CD4-positive, alpha-beta T cell treated with Interleukin-6 at 100 ng/mL for 8 hours (primary cell): Measurements from ENCODE around the gene ZACN.

Source experiments
- DNase-seq: peaks from one replicate; pipeline ENCODE4 v3.0.0-alpha.2; 2020; ENCODE audit warnings: mixed read lengths, low spot score

Gene ZACN

GRCh38 chr17:76131692-76132573 lies 53.0 kb downstream of the ZACN start:
- DNase-seq, result no peak
